ENCODE results near the gene GTF2I.
"Not testable (repeated sequence)": the region's sequence is repeated elsewhere in the genome, so short reads cannot be mapped to it uniquely, and the experiment has no call there.

DNA sequence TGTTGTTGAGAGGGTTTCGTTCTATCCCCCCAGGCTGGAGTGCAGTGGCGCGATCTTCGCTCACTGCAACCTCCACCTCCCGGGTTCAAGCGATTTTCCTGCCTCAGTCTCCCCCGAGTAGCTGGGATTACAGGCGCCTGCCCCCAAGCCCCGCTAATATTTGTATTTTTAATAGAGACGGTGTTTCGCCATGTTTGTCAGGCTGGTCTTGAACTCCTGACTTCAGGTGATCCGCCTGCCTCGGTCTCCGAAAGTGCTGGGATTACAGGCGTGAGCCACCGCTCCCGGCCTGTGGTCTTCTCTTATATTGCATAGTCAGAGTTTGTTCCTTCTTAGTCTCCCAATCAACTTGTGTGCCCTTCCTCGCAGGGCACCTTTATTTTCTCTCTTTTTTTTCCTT, 2.7 kb downstream of the GTF2I start:
- TF ChIP-seq, protein P1, sequence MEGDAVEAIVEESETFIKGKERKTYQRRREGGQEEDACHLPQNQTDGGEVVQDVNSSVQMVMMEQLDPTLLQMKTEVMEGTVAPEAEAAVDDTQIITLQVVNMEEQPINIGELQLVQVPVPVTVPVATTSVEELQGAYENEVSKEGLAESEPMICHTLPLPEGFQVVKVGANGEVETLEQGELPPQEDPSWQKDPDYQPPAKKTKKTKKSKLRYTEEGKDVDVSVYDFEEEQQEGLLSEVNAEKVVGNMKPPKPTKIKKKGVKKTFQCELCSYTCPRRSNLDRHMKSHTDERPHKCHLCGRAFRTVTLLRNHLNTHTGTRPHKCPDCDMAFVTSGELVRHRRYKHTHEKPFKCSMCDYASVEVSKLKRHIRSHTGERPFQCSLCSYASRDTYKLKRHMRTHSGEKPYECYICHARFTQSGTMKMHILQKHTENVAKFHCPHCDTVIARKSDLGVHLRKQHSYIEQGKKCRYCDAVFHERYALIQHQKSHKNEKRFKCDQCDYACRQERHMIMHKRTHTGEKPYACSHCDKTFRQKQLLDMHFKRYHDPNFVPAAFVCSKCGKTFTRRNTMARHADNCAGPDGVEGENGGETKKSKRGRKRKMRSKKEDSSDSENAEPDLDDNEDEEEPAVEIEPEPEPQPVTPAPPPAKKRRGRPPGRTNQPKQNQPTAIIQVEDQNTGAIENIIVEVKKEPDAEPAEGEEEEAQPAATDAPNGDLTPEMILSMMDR (IDR thresholded peaks at IDR 0.05): not testable (repeated sequence)
- TF ChIP-seq POLR2A (IDR thresholded peaks at IDR 0.05): not testable (repeated sequence)
